ENCODE results near the gene AGPS.
"Not testable (repeated sequence)": the region's sequence is repeated elsewhere in the genome, so short reads cannot be mapped to it uniquely, and the experiment has no call there.

The AGPS gene

GRCh38 chr2:177424120-177424519 lies 31.5 kb downstream of the AGPS start:
- not testable (repeated sequence) for DNase-seq

DNA sequence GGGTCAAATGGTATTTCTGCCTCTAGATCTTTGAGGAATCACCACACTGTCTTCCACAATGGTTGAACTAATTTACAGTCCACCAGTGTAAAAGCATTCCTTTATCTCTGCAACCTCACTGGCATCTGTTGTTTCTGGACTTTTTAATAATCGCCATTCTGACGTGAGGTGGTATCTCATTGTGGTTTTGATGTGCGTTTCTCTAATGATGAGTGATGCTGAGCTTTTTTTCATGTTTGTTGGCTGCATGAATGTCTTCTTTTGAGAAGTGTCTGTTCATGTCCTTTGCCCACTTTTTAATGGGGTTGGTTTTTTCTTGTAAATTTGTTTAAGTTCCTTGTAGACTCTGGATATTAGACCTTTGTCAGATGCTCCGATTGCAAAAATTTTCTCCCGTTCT lies 32.0 kb downstream of the AGPS start:
- DNase-seq: not testable (repeated sequence)

DNA sequence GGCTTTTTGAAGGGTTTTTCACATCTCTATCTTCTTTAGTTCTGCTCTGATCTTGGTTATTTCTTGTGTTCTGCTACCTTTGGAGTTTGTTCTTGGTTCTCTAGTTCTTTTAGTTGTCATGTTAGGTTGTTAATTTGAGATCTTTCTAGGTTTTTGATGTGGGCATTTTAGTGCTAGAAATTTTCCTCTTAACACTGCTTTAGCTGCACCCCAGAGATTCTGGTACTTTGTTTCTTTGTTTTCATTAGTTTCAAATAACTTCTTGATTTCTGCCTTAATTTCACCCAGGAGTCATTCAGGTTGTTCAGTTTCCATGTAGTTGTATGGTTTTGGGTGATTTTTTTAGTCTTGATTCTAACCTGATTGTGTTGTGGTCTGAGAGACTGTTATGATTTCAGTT lies 34.7 kb downstream of the AGPS start:
- no peak for DNase-seq

DNA sequence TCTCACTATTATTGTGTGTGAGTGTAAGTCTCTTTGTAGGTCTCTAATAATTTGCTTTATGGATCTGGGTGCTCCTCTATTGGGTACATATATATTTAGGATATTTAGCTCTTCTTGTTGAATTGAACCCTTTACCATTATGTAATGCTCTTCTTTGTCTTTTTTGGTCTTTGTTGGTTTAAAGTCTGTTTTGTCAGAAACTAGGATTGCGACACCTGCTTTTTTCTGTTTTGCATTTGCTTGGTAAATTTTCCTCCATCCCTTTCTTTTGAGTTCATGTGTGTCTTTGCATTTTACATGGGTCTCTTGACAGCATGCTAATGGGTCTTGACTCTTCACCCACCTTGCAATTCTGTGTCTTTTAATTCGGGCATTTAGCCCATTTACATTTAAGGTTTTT lies 35.4 kb downstream of the AGPS start:
- not testable (repeated sequence) for DNase-seq

DNA sequence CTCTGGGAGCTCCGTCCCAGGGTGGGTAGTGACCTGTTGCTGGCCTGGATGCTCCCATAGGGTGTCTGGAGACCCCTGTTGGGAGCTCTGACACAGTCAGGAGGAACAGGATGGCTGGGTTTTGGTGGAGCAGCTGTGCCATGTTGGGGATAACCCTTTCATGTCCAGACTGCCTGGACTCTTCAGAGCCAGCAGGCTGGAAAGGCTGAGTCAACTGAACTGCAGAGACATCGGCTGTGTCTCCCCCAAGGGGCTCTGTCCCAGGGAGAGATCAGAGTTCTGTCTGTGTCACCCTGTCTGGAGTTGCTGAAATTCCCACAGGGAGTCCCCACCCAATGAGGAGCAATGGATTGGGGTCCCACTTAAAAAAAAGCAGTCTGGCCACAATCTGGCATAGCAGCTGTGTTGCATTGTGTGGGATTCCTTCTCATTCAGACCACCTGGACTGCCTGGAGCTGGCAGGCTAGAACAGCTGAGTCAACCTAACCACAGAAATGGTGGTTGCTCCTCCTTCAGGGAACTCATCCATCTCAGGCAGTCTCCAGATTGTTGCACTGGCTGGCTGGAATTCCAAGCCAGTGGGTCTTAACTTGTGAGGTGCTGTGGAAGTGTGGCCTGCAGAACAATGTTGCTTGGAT lies 37.2 kb downstream of the AGPS start:
- no peak for DNase-seq

DNA sequence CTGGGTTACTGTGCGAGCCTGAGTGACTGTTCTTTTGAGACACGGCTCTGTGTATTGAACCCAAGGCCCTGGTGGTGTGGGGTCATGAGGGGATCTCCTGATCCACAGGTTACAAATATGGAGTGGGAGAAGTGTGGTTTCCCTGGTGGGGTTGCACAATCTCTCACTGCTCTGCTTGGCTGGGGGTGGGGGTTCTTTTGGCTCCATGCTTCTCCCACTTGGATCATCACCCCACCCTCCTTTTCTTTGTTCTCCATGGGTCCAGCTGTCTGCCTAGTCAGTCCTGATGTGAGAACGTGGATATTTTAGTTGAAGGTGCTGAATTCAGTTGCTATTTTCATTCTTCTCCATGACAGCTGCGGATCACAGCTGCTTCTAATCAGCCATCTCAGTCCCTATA lies 37.8 kb downstream of the AGPS start:
- no peak for DNase-seq

DNA sequence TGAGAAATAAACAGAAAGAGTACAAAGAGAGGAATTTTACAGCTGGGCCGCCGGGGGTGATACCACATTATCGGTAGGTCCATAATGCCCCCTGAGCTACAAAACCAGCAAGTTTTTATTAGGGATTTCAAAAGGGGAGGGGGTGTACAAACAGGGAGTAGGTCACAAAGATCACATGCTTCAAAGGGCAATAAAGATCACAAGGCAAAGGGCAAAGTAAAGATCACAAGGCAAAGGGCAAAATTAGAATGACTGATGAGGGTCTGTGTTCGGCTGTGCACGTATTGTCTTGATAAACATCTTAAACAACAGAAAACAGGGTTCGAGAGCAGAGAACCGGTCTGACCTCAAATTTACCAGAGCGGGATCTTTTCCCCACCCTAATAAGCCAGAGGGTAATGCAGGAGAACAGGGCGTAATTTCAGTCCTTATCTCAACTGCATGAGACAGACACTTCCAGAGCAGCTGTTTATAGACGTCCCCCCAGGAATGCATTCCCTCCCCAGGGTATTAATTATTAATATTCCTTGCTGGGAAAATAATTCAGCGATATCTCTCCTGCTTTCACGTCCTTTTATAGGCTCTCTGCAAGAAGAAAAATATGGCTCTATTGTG lies 38.6 kb downstream of the AGPS start:
- not testable (repeated sequence) for DNase-seq

- no peak for DNase-seq
These were observed 40.1 kb downstream of the AGPS start for GRCh38 chr2:177432703-177433102.

- no peak for DNase-seq
These were observed 40.8 kb downstream of the AGPS start for GRCh38 chr2:177433402-177433801.

DNA sequence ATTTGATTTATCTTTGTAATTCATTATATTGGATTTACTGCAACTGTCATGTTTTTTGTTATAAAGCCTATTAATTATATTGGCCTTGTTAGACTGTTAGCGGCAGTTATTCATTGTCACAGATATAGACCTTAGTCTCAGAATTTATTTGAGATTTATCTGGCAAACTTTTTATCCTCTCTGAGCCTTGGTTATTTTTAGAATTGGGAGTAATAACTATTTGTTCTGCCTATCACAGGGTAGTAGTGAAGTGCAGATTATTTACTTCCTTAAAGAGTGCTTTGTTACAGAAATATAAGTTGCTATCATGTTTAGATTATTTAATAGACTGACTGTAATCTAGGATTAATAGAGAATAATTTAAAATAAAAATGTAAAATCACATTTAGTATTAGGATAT lies 41.9 kb downstream of the AGPS start:
- DNase-seq: no peak

- DNase-seq: no peak
These were observed 52.6 kb downstream of the AGPS start for GRCh38 chr2:177445200-177445599.

- no peak for DNase-seq
These were observed 55.5 kb downstream of the AGPS start for GRCh38 chr2:177448031-177448430.

GRCh38 chr2:177449159-177449558 lies 56.6 kb downstream of the AGPS start:
- no peak for DNase-seq

DNA sequence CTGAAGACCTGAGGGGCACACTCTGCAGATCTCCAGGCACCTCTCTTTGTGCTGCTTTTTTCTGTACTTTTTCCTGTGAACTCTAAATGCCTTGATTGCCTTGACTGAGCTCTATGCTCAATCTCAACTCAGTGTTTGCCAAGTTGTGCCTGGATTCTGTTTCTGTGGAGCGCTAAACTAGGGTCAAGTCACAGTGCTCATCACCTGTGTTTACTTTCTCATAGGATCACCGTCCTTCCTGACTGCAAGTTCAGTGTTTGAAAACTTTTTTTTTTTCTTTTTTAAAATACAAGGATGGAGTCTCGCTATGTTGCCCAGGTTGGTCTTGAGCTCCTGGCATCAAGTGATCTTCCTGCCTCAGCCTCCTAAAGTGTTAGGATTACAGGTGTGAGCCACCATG lies 62.6 kb downstream of the AGPS start:
- DNase-seq: no peak

- not testable (repeated sequence) for DNase-seq
These were observed 67.2 kb downstream of the AGPS start for GRCh38 chr2:177459756-177460155.

GRCh38 chr2:177460973-177461585 lies 68.5 kb downstream of the AGPS start:
- DNase-seq: no peak

DNA sequence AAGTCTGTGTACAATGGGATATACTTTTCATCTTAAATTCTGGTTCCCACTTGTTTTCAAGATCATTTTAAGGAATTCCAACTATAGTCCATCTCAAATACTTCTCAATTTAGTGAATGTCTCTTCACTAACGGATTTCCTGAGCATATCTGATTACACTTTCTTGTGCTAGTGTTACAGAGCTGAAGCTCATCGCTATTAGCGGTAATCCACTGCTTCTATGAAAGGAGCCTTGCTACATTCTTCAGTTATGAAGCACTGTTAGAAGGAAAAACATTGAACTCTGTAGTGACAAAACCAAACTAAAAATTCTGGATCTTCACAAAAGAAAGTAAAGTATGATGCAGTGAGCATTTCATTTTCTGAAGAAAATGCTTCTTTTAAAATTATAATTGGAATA lies 72.0 kb downstream of the AGPS start:
- no peak for DNase-seq

DNA sequence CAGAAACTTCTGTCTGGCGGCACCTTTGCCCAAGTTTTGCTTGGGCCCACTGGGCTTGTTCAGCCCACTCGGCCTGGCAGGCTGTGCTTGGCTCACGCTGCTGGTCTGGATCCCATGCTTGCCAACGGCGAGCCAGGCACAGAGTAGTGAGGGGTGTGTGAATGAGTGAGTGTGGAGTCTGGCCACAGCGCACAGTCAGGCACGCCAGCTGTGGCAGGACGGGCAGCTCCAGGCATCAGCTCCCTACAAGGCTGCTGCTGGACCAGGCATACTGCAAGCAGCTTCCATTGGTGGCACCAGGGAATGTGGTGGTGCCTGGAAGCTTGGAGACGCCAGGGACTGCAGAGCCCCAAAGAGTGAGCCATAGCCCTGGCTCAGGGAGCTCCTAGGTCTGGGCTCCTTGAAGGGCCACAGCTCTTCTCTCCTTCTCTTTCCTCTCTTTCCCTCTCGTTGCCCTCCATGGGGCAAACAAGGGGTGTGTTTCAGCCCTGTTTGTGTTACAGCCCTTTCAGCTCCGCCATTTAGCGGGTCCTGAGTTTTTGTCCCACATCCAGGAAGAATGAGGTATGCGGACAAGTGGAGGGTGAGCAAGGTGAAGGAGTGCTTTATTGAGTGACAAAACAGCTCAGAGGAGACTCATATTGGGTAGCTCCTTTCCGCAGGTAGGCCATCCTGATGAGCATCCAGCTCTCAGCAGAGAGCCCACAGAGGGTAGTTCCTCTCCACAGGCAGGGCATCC lies 73.0 kb downstream of the AGPS start:
- DNase-seq: no peak

- DNase-seq: no peak
These were observed 74.0 kb downstream of the AGPS start for GRCh38 chr2:177466337-177467195.

DNA sequence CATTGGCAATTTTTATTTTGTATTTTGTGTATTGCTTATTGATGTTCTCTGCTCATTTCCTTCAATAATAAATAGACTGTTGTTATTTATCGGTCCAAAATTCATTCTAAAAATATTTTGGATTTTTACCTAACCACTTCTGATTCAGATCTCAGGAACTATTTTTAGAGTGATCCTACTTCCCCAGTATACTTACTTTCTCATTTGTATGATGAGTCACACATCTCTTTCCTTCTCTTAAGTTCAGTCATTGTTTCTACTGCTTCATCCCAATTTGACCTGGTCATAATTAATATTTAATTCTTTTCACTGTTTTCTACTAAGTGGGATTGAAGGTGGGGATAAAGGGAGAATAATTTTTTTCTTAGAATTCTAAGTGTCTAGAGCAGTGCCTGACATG lies 75.1 kb downstream of the AGPS start:
- DNase-seq: no peak

GRCh38 chr2:177471990-177472389 lies 79.4 kb downstream of the AGPS start:
- DNase-seq: no peak

DNA sequence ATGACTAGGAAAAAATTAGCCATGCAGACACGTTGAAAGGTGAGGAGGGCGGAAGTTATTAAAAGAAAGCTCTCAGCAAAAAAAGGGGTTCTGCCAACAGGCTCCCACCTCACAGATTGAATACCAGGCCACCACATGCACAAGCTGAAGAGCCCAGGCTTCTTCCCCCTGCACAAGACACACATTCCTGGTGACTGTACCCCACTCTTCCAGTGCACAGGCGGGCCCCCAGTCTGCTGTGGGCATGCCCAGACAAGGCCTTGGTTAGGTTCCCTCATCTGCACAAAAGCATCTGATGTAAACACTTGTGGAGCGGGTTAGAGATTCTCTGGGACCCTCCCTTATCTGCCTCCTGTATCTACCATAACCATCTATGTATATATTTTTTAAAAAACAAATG lies 81.7 kb downstream of the AGPS start:
- no peak for DNase-seq

GRCh38 chr2:177474998-177475397 lies 82.4 kb downstream of the AGPS start:
- no peak for DNase-seq

Data from activated naive CD4-positive, alpha-beta T cell (primary cell).